ENCODE results near the gene WDPCP. TPM values are rescaled to one million over a fixed set of nuclear protein-coding genes. Genes with fewer than 3 reads are reported as not detected.

Gene WDPCP
- total and polyA plus RNA-seq, 3 donors from 2014 or later: 8.3 to 23.5 (median 20.1) TPM

DNA sequence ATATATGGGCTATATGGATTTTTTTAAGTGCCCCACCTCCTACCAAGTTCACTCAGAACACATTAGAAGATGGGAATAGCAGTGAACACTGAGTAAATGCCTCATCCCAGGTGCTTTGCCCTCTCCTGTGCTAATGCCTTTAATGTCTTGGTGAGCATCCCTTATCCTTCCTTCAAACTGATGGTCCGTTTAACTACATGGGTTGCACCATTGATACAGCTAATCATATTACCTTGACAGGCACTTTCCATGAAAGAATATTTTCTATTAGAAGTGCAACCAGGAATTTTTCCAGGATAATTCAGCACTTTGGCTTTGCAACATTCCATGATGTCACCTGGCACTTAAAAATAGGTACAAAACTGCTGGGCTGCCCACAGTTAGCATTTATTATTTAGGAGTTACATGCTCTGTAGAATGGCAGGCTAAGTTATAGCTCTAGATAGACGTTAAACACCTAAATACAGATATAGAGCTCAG lies 74.0 kb downstream of the WDPCP start:
- intact Hi-C loops (cut with DNase I; ENCODE audit: low total_unique reads): no loop called here
- TF ChIP-seq, protein P1, sequence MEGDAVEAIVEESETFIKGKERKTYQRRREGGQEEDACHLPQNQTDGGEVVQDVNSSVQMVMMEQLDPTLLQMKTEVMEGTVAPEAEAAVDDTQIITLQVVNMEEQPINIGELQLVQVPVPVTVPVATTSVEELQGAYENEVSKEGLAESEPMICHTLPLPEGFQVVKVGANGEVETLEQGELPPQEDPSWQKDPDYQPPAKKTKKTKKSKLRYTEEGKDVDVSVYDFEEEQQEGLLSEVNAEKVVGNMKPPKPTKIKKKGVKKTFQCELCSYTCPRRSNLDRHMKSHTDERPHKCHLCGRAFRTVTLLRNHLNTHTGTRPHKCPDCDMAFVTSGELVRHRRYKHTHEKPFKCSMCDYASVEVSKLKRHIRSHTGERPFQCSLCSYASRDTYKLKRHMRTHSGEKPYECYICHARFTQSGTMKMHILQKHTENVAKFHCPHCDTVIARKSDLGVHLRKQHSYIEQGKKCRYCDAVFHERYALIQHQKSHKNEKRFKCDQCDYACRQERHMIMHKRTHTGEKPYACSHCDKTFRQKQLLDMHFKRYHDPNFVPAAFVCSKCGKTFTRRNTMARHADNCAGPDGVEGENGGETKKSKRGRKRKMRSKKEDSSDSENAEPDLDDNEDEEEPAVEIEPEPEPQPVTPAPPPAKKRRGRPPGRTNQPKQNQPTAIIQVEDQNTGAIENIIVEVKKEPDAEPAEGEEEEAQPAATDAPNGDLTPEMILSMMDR (IDR thresholded peaks at IDR 0.05): no peak
- TF ChIP-seq POLR2A (IDR thresholded peaks at IDR 0.05): no peak
- 49 to 63% methylated on average over 2 of the region's 2 CpGs for WGBS, 2 donors
- no peak for DNase-seq
- no peak overlapping the region for H3K27ac ChIP-seq
- H3K4me3 ChIP-seq: no peak overlapping the region
- no peaks in the 10 kb centered on the region for H3K9me3 ChIP-seq
- H3K36me3 ChIP-seq (ENCODE audit: low read depth, missing control alignments): no peaks in the 10 kb centered on the region
- H3K4me1 ChIP-seq: no peaks in the 10 kb centered on the region
- H3K27me3 ChIP-seq: no peaks in the 10 kb centered on the region

DNA sequence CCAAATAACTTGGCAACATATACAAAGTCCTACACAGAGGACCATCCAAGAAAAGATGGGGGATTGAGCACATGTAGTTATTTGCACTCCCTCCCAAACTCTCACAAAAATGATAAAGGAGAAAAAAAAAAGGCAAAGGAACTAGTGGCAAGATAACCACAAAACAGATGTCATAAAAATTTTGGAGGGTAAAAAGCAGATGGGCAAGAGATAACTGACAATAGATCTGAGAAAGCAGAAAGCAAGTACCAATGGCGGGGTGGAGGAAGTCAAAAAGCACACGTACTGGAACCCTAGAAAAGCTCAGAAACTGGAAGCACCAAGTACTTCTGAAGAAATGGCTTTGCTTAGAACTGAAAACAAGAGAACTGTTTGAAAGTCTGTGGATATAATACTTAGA lies 82.0 kb downstream of the WDPCP start:
- intact Hi-C loops (cut with DNase I; ENCODE audit: low total_unique reads): no loop called here
- H3K27me3 ChIP-seq: no peaks in the 10 kb centered on the region
- H3K9me3 ChIP-seq: no peaks in the 10 kb centered on the region
- DNase-seq: no peak
- H3K36me3 ChIP-seq (ENCODE audit: low read depth, missing control alignments): no peaks in the 10 kb centered on the region
- no peak for TF ChIP-seq POLR2A (IDR thresholded peaks at IDR 0.05)
- TF ChIP-seq, protein P1 (IDR thresholded peaks at IDR 0.05): no peak
- 88 to 94% methylated on average over 2 of the region's 2 CpGs for WGBS, 2 donors
- no peak overlapping the region for H3K27ac ChIP-seq
- H3K4me3 ChIP-seq: no peak overlapping the region
- H3K4me1 ChIP-seq: no peaks in the 10 kb centered on the region

- TF ChIP-seq, protein P1 (IDR thresholded peaks at IDR 0.05): no peak
- no peak for TF ChIP-seq POLR2A (IDR thresholded peaks at IDR 0.05)
- 79 to 81% methylated on average over 1 of the region's 1 CpG for WGBS, 2 donors
- DNase-seq: no peak
These were observed 84.5 kb downstream of the WDPCP start for GRCh38 chr2:63503818-63504217.

GRCh38 chr2:63500398-63500797 lies 87.9 kb downstream of the WDPCP start:
- DNase-seq: no peak
- no peaks in the 10 kb centered on the region for H3K4me1 ChIP-seq
- 90% methylated on average over 1 of the region's 1 CpG for WGBS, 2 donors
- H3K27ac ChIP-seq: no peak overlapping the region
- H3K36me3 ChIP-seq (ENCODE audit: low read depth, missing control alignments): no peaks in the 10 kb centered on the region
- H3K27me3 ChIP-seq: no peaks in the 10 kb centered on the region
- no peak overlapping the region for H3K4me3 ChIP-seq
- TF ChIP-seq, protein P1 (IDR thresholded peaks at IDR 0.05): no peak
- no peak for TF ChIP-seq POLR2A (IDR thresholded peaks at IDR 0.05)
- intact Hi-C loops (cut with DNase I; ENCODE audit: low total_unique reads): no loop called here
- no peaks in the 10 kb centered on the region for H3K9me3 ChIP-seq

More at GRCh38 chr2:63503818-63504217, 84.5 kb downstream of the WDPCP start:
- Histone ChIP-seq H3K36me3 (ENCODE audit: low read depth, missing control alignments) (no peaks in the 10 kb centered on the region), H3K9me3 (no peaks in the 10 kb centered on the region), H3K4me1 (no peaks in the 10 kb centered on the region), H3K27ac (no peak overlapping the region), H3K27me3 (no peaks in the 10 kb centered on the region), H3K4me3 (no peak overlapping the region)
- intact Hi-C loops (cut with DNase I; ENCODE audit: low total_unique reads): no loop called here

- Histone ChIP-seq H3K9me3 (no peaks in the 10 kb centered on the region), H3K4me1 (no peaks in the 10 kb centered on the region), H3K4me3 (no peak overlapping the region), H3K27ac (no peak overlapping the region), H3K36me3 (ENCODE audit: low read depth, missing control alignments) (no peaks in the 10 kb centered on the region), H3K27me3 (no peaks in the 10 kb centered on the region)
- intact Hi-C loops (cut with DNase I; ENCODE audit: low total_unique reads): no loop called here
- no peak for DNase-seq
- 89 to 93% methylated on average over 2 of the region's 2 CpGs for WGBS, 2 donors
- TF ChIP-seq, protein P1 (IDR thresholded peaks at IDR 0.05): no peak
- TF ChIP-seq POLR2A (IDR thresholded peaks at IDR 0.05): no peak
These were observed 90.7 kb downstream of the WDPCP start for GRCh38 chr2:63497576-63497975.
